KMS-11 (cell line): ENCODE measurements around the gene BNC2.
A peak's percentile ranks its signal among the peaks of the same experiment; 100 is the strongest.

Source experiments
- H2AFZ ChIP-seq: fragments of 200-600 bp; sonication (generic); 2 replicates; pipeline ENCODE4 v1.6.1; 2016; ENCODE audit warnings: antibody characterized with exemption, mixed run types, low read depth
- H3K27ac ChIP-seq: fragments of 200-600 bp; sonication (generic); 2 replicates; pipeline ENCODE4 v1.6.1; 2016; ENCODE audit warnings: mild to moderate bottlenecking, mixed run types
- H3K27me3 ChIP-seq: fragments of 200-600 bp; sonication (generic); 2 replicates; pipeline ENCODE4 v1.6.1; 2017; ENCODE audit warnings: mild to moderate bottlenecking, low read depth, mixed run types, moderate library complexity; ENCODE audit not compliant: insufficient read depth
- H3K36me3 ChIP-seq: fragments of 200-600 bp; sonication (generic); 2 replicates; pipeline ENCODE4 v1.6.1; 2017; ENCODE audit warnings: mild to moderate bottlenecking, mixed run types; ENCODE audit not compliant: insufficient read depth
- H3K4me1 ChIP-seq: fragments of 200-600 bp; sonication (generic); 2 replicates; pipeline ENCODE4 v1.6.1; 2016; ENCODE audit warnings: mild to moderate bottlenecking, low read depth, mixed run types; ENCODE audit not compliant: poor library complexity, severe bottlenecking
- H3K4me2 ChIP-seq: fragments of 200-600 bp; sonication (generic); 2 replicates; pipeline ENCODE4 v1.7.0; 2016; ENCODE audit warnings: mild to moderate bottlenecking, mixed run types
- H3K4me3 ChIP-seq: fragments of 200-600 bp; sonication (generic); IDR thresholded peaks from 2 replicates; pipeline ENCODE4 v1.6.1; 2017; ENCODE audit warnings: low read depth, low read length, mixed read lengths; ENCODE audit not compliant: insufficient read depth
- H3K79me2 ChIP-seq: fragments of 200-600 bp; sonication (generic); 2 replicates; pipeline ENCODE4 v1.6.1; 2016; ENCODE audit warnings: low read depth, mixed run types; ENCODE audit not compliant: insufficient read depth
- H3K9ac ChIP-seq: fragments of 200-600 bp; sonication (generic); 2 replicates; pipeline ENCODE4 v1.6.1; 2016; ENCODE audit warnings: mild to moderate bottlenecking, mixed run types
- H4K20me1 ChIP-seq: fragments of 200-600 bp; sonication (generic); 2 replicates; pipeline ENCODE4 v1.6.1; 2016; ENCODE audit warnings: mild to moderate bottlenecking, mixed run types; ENCODE audit not compliant: insufficient read depth
- CTCF ChIP-seq: fragments of 200-600 bp; sonication (generic); conservative IDR thresholded peaks from 2 replicates; pipeline ENCODE4 v1.6.1; 2017; ENCODE audit warnings: low read depth, mild to moderate bottlenecking, antibody characterized with exemption, low read length, moderate library complexity, mixed read lengths

The BNC2 gene

GRCh38 chr9:16421532-16421931 is 448.9 kb downstream of the BNC2 start:
- H4K20me1 ChIP-seq = no peaks in the 10 kb centered on the region
- no peaks in the 10 kb centered on the region for H3K79me2 ChIP-seq
- H3K4me2 ChIP-seq = no peak overlapping the region
- no peak overlapping the region for H3K27ac ChIP-seq
- H3K27me3 ChIP-seq = no peaks in the 10 kb centered on the region
- no peak overlapping the region for H3K9ac ChIP-seq
- H3K36me3 ChIP-seq = no peaks in the 10 kb centered on the region
- no peak overlapping the region for H3K4me3 ChIP-seq
- no peak overlapping the region for H2AFZ ChIP-seq
- TF ChIP-seq CTCF = no peak
- H3K4me1 ChIP-seq = peaks cover 17% of the 10 kb centered on the region

- H3K4me1 ChIP-seq = peaks cover 23% of the 10 kb centered on the region
- H3K9ac ChIP-seq = no peak overlapping the region
- H3K4me3 ChIP-seq = no peak overlapping the region
- no peaks in the 10 kb centered on the region for H3K36me3 ChIP-seq
- no peak overlapping the region for H2AFZ ChIP-seq
- no peak overlapping the region for H3K4me2 ChIP-seq
- no peak overlapping the region for H3K27ac ChIP-seq
- peaks cover 20% of the 10 kb centered on the region; the same call in 1 of the 2 replicates for H3K27me3 ChIP-seq
- H4K20me1 ChIP-seq = no peaks in the 10 kb centered on the region
- TF ChIP-seq CTCF = no peak
- no peaks in the 10 kb centered on the region for H3K79me2 ChIP-seq
Measured at GRCh38 chr9:16419124-16419523, 451.3 kb downstream of the BNC2 start.

- no peak overlapping the region for H3K4me3 ChIP-seq
- no peak overlapping the region for H3K9ac ChIP-seq
- no peak overlapping the region for H3K4me2 ChIP-seq
- no peaks in the 10 kb centered on the region for H3K36me3 ChIP-seq
- no peak for TF ChIP-seq CTCF
- no peak overlapping the region for H3K27ac ChIP-seq
- H2AFZ ChIP-seq = no peak overlapping the region
- peaks cover 20% of the 10 kb centered on the region; the same call in 1 of the 2 replicates for H3K27me3 ChIP-seq
- H3K79me2 ChIP-seq = no peaks in the 10 kb centered on the region
- peaks cover 23% of the 10 kb centered on the region for H3K4me1 ChIP-seq
- no peaks in the 10 kb centered on the region for H4K20me1 ChIP-seq
Measured at GRCh38 chr9:16418721-16419120, 451.7 kb downstream of the BNC2 start.

GRCh38 chr9:16417749-16418148 is 452.7 kb downstream of the BNC2 start:
- H3K79me2 ChIP-seq = no peaks in the 10 kb centered on the region
- H3K27ac ChIP-seq = peak overlapping the region; percentile 16; the same call in 1 of the 2 replicates
- H3K4me1 ChIP-seq = peaks cover 23% of the 10 kb centered on the region
- H3K27me3 ChIP-seq = peaks cover 20% of the 10 kb centered on the region; the same call in 1 of the 2 replicates
- H3K4me2 ChIP-seq = peak overlapping the region; percentile 49
- H2AFZ ChIP-seq = no peak overlapping the region
- no peak overlapping the region for H3K4me3 ChIP-seq
- no peaks in the 10 kb centered on the region for H4K20me1 ChIP-seq
- no peaks in the 10 kb centered on the region for H3K36me3 ChIP-seq
- TF ChIP-seq CTCF = no peak
- H3K9ac ChIP-seq = no peak overlapping the region

- no peaks in the 10 kb centered on the region for H4K20me1 ChIP-seq
- H3K79me2 ChIP-seq = no peaks in the 10 kb centered on the region
- peaks cover 23% of the 10 kb centered on the region for H3K4me1 ChIP-seq
- H3K9ac ChIP-seq = no peak overlapping the region
- no peak overlapping the region for H2AFZ ChIP-seq
- H3K27ac ChIP-seq = peak overlapping the region; percentile 16; the same call in 1 of the 2 replicates
- no peaks in the 10 kb centered on the region for H3K36me3 ChIP-seq
- H3K27me3 ChIP-seq = peaks cover 20% of the 10 kb centered on the region; the same call in 1 of the 2 replicates
- peak overlapping the region; percentile 49 for H3K4me2 ChIP-seq
- TF ChIP-seq CTCF = no peak
- H3K4me3 ChIP-seq = no peak overlapping the region
Measured at GRCh38 chr9:16417161-16417560, 453.3 kb downstream of the BNC2 start.
